ENCODE data around the gene DAPL1. TPM values are rescaled to one million over a fixed set of nuclear protein-coding genes. Genes with fewer than 3 reads are reported as not detected.

DAPL1 gene
- total and polyA plus RNA-seq, 8 donors: 2.6 to 47.3 (median 6.1) TPM

- H3K27ac ChIP-seq: no peak overlapping the region
- intact Hi-C loops (cut with DNase I): no loop called here
- WGBS, 2 donors: 88 to 100% methylated on average over 2 of the region's 2 CpGs
- no peaks in the 10 kb centered on the region for H3K27me3 ChIP-seq
- TF ChIP-seq, protein P1, sequence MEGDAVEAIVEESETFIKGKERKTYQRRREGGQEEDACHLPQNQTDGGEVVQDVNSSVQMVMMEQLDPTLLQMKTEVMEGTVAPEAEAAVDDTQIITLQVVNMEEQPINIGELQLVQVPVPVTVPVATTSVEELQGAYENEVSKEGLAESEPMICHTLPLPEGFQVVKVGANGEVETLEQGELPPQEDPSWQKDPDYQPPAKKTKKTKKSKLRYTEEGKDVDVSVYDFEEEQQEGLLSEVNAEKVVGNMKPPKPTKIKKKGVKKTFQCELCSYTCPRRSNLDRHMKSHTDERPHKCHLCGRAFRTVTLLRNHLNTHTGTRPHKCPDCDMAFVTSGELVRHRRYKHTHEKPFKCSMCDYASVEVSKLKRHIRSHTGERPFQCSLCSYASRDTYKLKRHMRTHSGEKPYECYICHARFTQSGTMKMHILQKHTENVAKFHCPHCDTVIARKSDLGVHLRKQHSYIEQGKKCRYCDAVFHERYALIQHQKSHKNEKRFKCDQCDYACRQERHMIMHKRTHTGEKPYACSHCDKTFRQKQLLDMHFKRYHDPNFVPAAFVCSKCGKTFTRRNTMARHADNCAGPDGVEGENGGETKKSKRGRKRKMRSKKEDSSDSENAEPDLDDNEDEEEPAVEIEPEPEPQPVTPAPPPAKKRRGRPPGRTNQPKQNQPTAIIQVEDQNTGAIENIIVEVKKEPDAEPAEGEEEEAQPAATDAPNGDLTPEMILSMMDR (IDR thresholded peaks at IDR 0.05): no peak
- H3K4me3 ChIP-seq: no peak overlapping the region
- DNase-seq (no peak), ATAC-seq (no peak), FAIRE-seq (no peak)
- H3K9me3 ChIP-seq: no peaks in the 10 kb centered on the region
- no peaks in the 10 kb centered on the region for H3K36me3 ChIP-seq
- H3K4me1 ChIP-seq: no peaks in the 10 kb centered on the region
Observed at GRCh38 chr2:158776231-158776630, 18.9 kb upstream of the DAPL1 start.

DNA sequence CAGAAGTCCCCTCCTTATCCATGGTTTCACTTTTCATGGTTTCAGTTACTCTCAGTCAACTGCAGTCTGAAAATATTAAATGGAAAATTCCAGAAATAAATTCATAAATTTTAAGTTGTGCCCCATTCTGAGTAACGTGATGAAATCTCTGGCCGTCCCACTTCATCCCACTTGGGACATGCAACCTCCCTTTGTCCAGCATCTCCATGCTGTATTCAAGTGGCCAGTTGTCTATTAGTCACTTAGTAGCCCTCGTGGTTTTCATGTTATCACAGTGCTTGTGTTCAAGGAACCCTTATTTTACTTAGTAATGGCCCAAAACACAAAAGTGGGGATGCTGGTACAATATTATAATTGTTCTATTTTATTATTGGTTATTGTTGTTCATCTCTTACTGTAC is 18.0 kb upstream of the DAPL1 start:
- TF ChIP-seq, protein P1 (IDR thresholded peaks at IDR 0.05): no peak
- Histone ChIP-seq H3K36me3 (no peaks in the 10 kb centered on the region), H3K27me3 (no peaks in the 10 kb centered on the region), H3K27ac (no peak overlapping the region), H3K4me1 (no peaks in the 10 kb centered on the region), H3K4me3 (no peak overlapping the region), H3K9me3 (no peaks in the 10 kb centered on the region)
- no peak for ATAC-seq
- intact Hi-C loops (cut with DNase I): no loop called here
- 89 to 95% methylated on average over 3 of the region's 3 CpGs for whole genome bisulfite sequencing, 2 donors
- no peak for DNase-seq
- FAIRE-seq: no peak

DNA sequence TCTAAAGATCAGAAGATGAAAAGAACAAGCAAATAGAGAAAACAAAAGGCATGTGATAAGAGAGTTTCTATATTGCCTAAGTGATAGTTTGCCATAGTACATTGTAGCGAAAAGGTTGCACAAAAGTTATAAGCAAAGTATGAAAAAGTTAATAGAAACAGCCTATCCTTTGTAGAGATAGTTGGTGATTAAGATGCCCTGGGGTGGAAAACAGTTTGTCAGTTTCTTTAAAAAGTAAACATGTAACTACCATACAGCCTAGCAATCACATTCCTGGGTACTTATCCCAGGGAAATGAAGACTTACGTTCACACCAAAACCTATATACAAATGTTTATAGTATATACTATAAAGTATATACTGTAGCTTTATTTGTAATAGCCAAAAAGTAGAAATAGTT is 16.9 kb upstream of the DAPL1 start:
- WGBS, 2 donors: 78 to 82% methylated on average over 2 of the region's 2 CpGs
- TF ChIP-seq, protein P1 (IDR thresholded peaks at IDR 0.05): no peak
- no peak for FAIRE-seq

DNA sequence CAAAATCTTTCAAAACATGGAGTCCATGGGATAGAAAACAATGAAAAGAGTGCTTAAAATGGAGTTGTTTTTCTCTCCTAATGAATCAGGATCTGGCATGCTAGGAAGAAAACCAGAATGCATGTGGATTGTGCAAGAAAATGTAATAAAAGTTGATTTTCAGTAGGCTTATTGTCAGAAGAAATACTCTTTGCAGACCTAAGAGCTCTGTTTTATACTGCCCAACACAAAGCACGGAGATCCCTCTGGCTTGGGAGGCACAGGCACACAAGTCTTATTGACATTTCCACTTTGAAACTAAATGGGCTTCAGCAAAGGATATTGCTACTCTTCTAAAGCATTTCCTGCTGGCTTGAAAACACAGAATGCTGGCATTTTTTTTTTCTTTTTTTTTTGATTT is 15.5 kb upstream of the DAPL1 start:
- Histone ChIP-seq H3K4me1 (no peaks in the 10 kb centered on the region), H3K9me3 (no peaks in the 10 kb centered on the region), H3K36me3 (no peaks in the 10 kb centered on the region), H3K4me3 (no peak overlapping the region), H3K27me3 (no peaks in the 10 kb centered on the region), H3K27ac (no peak overlapping the region)
- TF ChIP-seq, protein P1 (IDR thresholded peaks at IDR 0.05): no peak
- WGBS, 2 donors: 81 to 87% methylated on average over 1 of the region's 1 CpG
- no peak for ATAC-seq
- FAIRE-seq: no peak
- no peak for DNase-seq
- intact Hi-C loops (cut with DNase I): no loop called here

More for the DNA sequence above, 16.9 kb upstream of the DAPL1 start:
- no peak overlapping the region for H3K27ac ChIP-seq
- no peaks in the 10 kb centered on the region for H3K36me3 ChIP-seq
- H3K27me3 ChIP-seq: no peaks in the 10 kb centered on the region
- H3K4me1 ChIP-seq: no peaks in the 10 kb centered on the region
- intact Hi-C loops (cut with DNase I): no loop called here
- H3K9me3 ChIP-seq: no peaks in the 10 kb centered on the region
- no peak overlapping the region for H3K4me3 ChIP-seq
- DNase-seq (no peak), ATAC-seq (no peak)

DNA sequence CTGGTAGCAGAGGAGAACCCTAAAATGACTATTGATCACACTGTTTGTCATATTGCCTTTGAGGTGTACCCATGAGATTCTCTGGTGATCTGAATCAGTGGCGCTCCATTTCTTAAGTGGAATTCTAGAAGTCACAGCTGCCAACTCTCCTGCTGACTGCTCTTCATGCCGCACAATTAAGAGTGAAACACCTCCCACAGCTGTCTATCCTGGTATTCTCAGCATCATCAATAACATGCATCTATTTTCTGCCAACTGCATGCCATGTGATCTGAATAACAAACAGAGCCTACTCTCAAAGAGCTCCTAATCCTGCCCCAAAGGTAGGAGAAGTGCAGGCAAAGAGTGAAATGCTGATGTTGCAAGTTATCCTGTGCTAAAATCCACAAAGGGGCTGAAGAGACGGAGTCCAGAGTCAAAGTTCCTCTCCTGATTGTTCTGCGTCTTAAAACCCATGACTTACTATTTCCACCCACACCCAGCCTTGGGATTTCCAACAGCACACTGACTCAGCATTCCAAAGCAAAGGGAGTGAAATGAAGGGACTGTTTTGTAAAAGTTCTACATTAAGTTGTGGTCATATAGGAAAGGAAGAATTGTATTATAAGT is 13.7 kb upstream of the DAPL1 start:
- intact Hi-C loops (cut with DNase I): no loop called here
- 79 to 84% methylated on average over 4 of the region's 4 CpGs for WGBS, 2 donors
- Histone ChIP-seq H3K27ac (no peak overlapping the region), H3K4me1 (no peaks in the 10 kb centered on the region), H3K36me3 (no peaks in the 10 kb centered on the region), H3K27me3 (no peaks in the 10 kb centered on the region), H3K4me3 (no peak overlapping the region), H3K9me3 (no peaks in the 10 kb centered on the region)
- FAIRE-seq (no peak), ATAC-seq (peak in 2 of 4 donors; percentile 58 to 63), DNase-seq (no peak)
- TF ChIP-seq, protein P1 (IDR thresholded peaks at IDR 0.05): no peak

All from pancreas (tissue), 10 donors.